RWPE1 (cell line): Measurements from ENCODE around the gene LRRC74B.

Experiments
- CTCF ChIA-PET: fragments of 350-600 bp; sonication (Branson Sonifier 250); formaldehyde crosslinking; extraction: SDS; loops from one replicate; lab custom pipeline; 2021; lab: Yijun Ruan, JAX
- POLR2A ChIA-PET: fragments of 400-600 bp; formaldehyde crosslinking; extraction: SDS; loops from one replicate; lab custom pipeline; 2020; ENCODE audit warnings: antibody characterized with exemption; ENCODE audit not compliant: low non-redundant PET; lab: Yijun Ruan, JAX
- DNase-seq: peaks from one replicate; pipeline ENCODE4 v3.0.0; 2012; ENCODE audit warnings: low spot score
- H3K27ac ChIP-seq: fragments of 450-650 bp; 2 replicates; pipeline ENCODE4 v1.5.1; 2017
- TF ChIP-seq, protein P1 (sequence below): fragments of 450-650 bp; conservative IDR thresholded peaks from 2 replicates; pipeline ENCODE4 v1.5.1; 2017; ENCODE audit warnings: low read depth, mild to moderate bottlenecking

Gene LRRC74B

DNA sequence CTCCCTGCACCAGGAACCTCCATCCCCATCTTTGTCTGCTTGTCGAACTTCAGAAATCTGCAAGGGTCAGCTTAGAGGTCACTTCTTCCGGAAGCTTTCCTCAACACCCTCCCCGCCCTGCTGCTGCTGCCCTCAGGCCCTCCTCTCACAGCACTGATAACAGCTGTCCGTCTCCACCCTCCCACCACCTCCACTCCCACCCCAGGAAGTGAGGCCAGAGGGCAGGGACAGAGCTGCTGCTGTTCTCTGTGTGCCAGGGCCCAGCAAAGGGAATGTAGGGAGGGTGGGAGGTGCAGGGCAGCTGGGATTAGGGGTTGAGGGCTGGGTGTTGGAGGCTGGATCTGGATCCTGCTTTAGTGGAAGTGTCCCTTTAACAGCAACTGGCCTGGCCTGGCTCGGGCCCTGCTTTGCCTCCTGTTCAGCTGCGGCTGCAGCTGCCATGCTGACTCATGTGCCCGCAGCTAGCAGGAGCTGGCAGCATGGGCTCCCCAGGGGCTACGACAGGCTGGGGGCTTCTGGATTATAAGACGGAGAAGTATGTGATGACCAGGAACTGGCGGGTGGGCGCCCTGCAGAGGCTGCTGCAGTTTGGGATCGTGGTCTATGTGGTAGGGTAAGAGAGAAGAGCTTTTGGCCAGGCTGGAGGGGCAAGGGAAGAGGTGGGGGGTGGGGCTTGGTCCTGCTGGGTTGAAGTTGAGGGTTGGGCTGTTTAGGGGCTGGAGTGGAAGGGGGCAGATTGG, 30.9 kb upstream of the LRRC74B start, which contains the start of gene P2RX6:
Gene P2RX6 (plus strand): TSS at position 440 of the 740 bp plus-strand sequence. CDS start 10 bp downstream, at position 450.
- ChIA-PET CTCF (no interaction called here), POLR2A (interaction anchor here (0.6 kb wide), 2 partner anchors 30 to 32 kb away, joined by 3 to 9 read pairs; no protein-coding TSS in a partner anchor)
- DNase-seq: no peak
- TF ChIP-seq, protein P1, sequence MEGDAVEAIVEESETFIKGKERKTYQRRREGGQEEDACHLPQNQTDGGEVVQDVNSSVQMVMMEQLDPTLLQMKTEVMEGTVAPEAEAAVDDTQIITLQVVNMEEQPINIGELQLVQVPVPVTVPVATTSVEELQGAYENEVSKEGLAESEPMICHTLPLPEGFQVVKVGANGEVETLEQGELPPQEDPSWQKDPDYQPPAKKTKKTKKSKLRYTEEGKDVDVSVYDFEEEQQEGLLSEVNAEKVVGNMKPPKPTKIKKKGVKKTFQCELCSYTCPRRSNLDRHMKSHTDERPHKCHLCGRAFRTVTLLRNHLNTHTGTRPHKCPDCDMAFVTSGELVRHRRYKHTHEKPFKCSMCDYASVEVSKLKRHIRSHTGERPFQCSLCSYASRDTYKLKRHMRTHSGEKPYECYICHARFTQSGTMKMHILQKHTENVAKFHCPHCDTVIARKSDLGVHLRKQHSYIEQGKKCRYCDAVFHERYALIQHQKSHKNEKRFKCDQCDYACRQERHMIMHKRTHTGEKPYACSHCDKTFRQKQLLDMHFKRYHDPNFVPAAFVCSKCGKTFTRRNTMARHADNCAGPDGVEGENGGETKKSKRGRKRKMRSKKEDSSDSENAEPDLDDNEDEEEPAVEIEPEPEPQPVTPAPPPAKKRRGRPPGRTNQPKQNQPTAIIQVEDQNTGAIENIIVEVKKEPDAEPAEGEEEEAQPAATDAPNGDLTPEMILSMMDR: no peak
- H3K27ac ChIP-seq: peak within 1 kb of the TSS; percentile 92

DNA sequence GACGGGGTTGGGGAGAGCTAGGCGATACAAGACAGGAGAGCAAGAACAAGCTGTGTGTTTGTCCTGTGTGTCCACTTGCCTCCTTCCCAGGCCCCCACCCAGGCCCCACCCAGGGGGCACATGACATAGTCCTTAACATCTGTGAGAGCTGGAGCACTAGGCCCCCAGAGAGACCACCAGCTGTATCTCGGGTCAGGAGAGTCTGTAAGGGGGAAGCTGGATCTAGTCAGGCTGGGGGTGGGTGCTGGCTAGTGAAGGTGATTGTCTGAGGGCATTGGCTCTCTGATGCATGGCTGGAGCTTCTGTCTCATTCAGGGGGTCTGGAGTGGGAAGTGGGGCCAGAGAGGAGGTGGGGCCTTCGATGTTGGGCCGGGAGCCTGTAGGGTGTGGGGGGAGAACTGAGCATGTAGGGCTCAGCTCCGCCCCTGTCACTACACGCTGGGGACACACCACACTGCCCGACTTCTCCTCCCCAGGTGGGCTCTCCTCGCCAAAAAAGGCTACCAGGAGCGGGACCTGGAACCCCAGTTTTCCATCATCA, 30.2 kb upstream of the LRRC74B start:
- H3K27ac ChIP-seq: peak overlapping the region; percentile 92
- TF ChIP-seq, protein P1: no peak
- POLR2A ChIA-PET: interaction anchor here (0.6 kb wide), 1 partner anchor 31 kb away, joined by 3 read pairs; no protein-coding TSS in a partner anchor
- no peak for DNase-seq
- CTCF ChIA-PET: no interaction called here

DNA sequence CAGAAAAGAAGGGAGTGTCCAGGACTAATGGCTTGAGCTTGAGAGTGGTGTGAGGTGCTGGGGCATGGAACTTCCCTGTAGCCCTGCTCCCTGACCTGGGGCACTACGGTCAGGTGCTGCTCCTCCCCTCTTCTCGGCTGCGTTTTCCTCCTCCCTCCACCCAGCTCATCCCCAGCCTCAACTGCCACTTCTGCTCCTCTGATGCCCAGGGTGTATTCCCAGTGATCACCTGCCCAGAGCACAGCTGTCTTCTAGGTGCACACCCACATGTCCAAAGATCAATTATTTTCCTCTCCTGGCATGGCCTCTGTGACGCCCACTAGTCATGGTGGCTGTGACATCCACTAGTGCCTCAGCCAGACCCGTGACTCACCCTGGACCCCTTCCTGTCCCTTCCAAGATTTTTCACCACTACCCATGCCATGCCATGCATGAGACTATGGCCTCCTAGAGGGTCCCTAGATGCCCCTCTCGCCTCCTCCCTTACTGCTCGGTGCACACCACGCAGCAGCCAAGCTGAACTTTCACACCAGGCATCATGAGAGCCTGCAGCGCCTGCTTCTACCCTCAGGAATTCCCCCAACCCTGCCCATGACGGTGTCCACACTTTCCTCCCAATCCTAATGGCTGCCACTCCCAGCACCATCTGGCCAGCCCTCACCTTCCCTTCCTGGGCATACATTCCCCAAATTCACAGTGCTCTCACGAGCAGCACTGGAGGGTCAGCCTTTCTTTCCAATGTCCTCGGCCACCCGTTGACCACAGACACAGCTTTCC, 28.9 kb upstream of the LRRC74B start:
- TF ChIP-seq, protein P1: no peak
- ChIA-PET CTCF (no interaction called here), POLR2A (no interaction called here)
- no peak for DNase-seq
- peak overlapping the region; percentile 92 for H3K27ac ChIP-seq

DNA sequence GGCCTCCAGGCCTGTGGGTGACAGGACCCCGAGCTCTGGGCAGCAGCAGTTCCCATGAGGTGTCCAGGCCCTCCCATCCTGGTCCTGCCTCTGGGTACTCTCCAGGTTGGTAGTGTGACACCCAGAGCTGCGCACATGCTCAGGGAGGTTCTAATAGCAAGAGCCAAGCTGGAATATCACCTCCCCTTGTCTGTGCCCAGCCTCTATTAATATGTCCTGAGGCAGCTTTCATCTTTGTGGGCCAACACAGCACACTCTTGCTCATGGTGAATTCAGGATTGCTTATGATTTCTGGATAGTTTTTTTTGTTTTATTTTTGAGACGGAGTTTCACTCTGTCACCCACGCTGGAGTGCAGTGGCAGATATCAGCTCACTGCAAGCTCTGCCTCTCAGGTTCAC, 27.4 kb upstream of the LRRC74B start:
- no peak for DNase-seq
- CTCF ChIA-PET: no interaction called here
- TF ChIP-seq, protein P1: no peak
- H3K27ac ChIP-seq: no peak overlapping the region
- POLR2A ChIA-PET: no interaction called here

DNA sequence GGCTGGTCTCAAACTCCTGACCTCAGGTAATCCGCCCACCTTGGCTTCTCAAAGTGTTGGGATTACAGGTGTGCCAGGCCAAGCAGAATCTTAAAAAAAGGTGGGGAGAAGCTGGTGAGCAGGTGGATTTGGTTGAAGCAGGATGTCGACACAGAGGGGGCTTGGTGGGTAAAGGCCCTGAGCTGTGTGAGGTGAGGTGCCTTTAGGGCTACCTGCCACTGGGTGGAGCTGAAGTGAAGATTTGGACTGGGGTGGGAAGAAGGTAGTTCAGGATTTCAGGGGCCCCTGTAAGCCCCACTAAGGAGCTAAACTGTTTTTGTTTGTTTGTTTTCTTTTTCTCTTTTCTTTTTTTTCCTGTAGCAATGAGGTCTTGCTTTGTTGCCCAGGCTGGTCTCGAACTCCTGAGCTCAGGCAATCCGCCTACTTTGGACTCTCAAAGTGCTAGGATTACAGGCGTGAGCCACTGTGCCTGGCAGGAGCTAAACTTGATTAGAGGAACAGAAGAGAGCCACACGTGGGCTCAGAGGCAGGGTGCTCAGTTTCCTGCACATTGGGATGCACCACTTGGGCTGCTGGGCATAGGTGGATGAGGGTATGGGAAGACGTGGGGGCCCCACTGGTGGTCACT, 24.8 kb upstream of the LRRC74B start:
- CTCF ChIA-PET: no interaction called here
- TF ChIP-seq, protein P1: peak; percentile 48
- POLR2A ChIA-PET: no interaction called here

DNA sequence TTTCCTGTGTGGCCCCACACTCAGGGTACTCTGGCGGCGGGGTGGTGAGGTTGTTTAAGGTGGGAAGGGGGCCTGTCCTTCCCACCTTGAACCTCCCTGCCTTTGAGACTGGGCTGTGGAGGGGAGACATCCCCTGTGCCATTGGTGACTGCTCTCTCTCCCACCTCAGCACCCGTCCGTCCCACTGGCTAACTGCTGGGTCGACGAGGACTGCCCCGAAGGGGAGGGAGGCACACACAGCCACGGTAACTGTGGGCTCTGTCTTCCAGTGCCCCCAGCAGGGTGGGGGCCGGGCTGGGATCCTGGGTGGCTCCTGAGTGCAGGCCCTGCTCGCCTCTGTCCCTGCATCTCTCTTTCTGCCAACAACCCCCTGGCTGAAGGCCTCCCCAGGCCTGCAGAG, 23.2 kb upstream of the LRRC74B start:
- TF ChIP-seq, protein P1: no peak
- DNase-seq: no peak
- CTCF ChIA-PET: no interaction called here
- peak overlapping the region; percentile 95 for H3K27ac ChIP-seq
- POLR2A ChIA-PET: no interaction called here

More for the DNA sequence above, 24.8 kb upstream of the LRRC74B start:
- DNase-seq: no peak
- H3K27ac ChIP-seq: peak overlapping the region; percentile 95
